Neural cell (in vitro differentiated cells): ENCODE measurements around the gene GLA.

Experiments used
- CTCF ChIP-seq: fragments of 450-650 bp; IDR thresholded peaks from 2 replicates; pipeline ENCODE4 v1.5.1; 2014; ENCODE audit warnings: antibody characterized with exemption, mild to moderate bottlenecking, moderate library complexity; ENCODE audit not compliant: poor library complexity, severe bottlenecking
- EP300 ChIP-seq: fragments of 450-650 bp; conservative IDR thresholded peaks from 2 replicates; pipeline ENCODE4 v1.6.1; 2014; ENCODE audit warnings: antibody characterized with exemption, mild to moderate bottlenecking, moderate library complexity; ENCODE audit not compliant: poor library complexity, severe bottlenecking
- EZH2 ChIP-seq: fragments of 200-600, 300-800 bp; shearing (Covaris generic), sonication (generic); IDR thresholded peaks from 2 replicates; pipeline ENCODE4 v1.6.1; 2014; ENCODE audit warnings: antibody characterized with exemption, low read length, borderline replicate concordance, mild to moderate bottlenecking; ENCODE audit not compliant: insufficient read depth, poor library complexity, severe bottlenecking
- TAF1 ChIP-seq: IDR thresholded peaks from 2 replicates; pipeline ENCODE4 v1.6.1; 2012; ENCODE audit warnings: low read depth
- TF ChIP-seq, protein P1 (sequence below): IDR thresholded peaks from 2 replicates; pipeline ENCODE4 v1.6.1; 2012; ENCODE audit warnings: borderline replicate concordance

DNA sequence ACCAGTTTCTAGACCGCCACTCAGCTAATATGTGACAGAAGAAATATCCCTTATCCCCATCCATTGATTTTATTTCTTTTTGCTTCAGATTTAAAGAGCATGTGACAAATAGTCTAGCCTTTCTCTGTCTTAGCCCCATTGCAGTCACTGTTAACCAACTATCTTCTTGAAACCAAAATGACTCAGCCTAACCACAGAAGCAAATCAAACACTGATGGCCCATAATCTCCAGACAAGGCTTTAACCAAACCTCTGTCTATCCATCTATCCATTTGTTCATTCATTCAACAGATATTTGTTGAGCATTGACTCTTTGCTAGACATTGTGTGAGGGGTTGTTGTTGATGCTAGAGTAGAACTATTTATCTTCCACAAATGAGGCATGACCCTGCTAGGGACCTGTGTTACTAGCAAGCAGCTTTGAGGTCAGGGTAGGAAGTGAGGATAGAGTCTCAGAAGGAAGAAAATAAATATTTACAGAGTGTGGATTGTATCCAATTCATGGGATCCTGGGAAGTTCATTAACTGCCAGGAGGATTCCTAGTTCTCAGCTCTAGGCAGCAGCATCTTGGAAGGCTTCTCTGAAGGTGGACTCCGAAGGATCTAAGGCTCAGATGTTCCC, 22.8 kb upstream of the GLA start:
- no peak for TF ChIP-seq CTCF
- no peak for TF ChIP-seq EP300
- TF ChIP-seq, protein P1, sequence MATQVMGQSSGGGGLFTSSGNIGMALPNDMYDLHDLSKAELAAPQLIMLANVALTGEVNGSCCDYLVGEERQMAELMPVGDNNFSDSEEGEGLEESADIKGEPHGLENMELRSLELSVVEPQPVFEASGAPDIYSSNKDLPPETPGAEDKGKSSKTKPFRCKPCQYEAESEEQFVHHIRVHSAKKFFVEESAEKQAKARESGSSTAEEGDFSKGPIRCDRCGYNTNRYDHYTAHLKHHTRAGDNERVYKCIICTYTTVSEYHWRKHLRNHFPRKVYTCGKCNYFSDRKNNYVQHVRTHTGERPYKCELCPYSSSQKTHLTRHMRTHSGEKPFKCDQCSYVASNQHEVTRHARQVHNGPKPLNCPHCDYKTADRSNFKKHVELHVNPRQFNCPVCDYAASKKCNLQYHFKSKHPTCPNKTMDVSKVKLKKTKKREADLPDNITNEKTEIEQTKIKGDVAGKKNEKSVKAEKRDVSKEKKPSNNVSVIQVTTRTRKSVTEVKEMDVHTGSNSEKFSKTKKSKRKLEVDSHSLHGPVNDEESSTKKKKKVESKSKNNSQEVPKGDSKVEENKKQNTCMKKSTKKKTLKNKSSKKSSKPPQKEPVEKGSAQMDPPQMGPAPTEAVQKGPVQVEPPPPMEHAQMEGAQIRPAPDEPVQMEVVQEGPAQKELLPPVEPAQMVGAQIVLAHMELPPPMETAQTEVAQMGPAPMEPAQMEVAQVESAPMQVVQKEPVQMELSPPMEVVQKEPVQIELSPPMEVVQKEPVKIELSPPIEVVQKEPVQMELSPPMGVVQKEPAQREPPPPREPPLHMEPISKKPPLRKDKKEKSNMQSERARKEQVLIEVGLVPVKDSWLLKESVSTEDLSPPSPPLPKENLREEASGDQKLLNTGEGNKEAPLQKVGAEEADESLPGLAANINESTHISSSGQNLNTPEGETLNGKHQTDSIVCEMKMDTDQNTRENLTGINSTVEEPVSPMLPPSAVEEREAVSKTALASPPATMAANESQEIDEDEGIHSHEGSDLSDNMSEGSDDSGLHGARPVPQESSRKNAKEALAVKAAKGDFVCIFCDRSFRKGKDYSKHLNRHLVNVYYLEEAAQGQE = no peak
- no peak for TF ChIP-seq EZH2
- no peak for TF ChIP-seq TAF1
